HCT116 (cell line): ENCODE results near the gene TAF6L. TPM values are rescaled to one million over a fixed set of nuclear protein-coding genes. Genes with fewer than 3 reads are reported as not detected.
A peak's percentile ranks its signal among the peaks of the same experiment; 100 is the strongest.

Experiments
- ATAC-seq: fragments of 200-7000 bp; cut with Tn5 transposase; 2 replicates; pipeline ENCODE4 v1.9.1; 2020; ENCODE audit warnings: mild to moderate bottlenecking, moderate library complexity
- Bru-seq: library from RNA; stranded (reverse); fragments of 400-500 nt; gene quantifications from one replicate; lab custom pipeline; 2021; lab: Mats Ljungman, UMichigan
- BruChase-seq, 2 experiments: library from RNA; stranded (reverse); fragments of 400-500 nt; gene quantifications; one replicate each; lab custom pipeline; 2021; lab: Mats Ljungman, UMichigan
- BruUV-seq: library from RNA; stranded (reverse); fragments of 400-500 nt; replicated peaks from 2 replicates; lab custom pipeline; 2021; lab: Mats Ljungman, UMichigan
- CTCF ChIA-PET: fragments of 300-600 bp; sonication (Branson Sonifier 250); formaldehyde crosslinking; loops from one replicate; lab custom pipeline; 2021; ENCODE audit warnings: antibody characterized with exemption; lab: Charles Lee
- POLR2A ChIA-PET: fragments of 300-600, 350-600 bp; sonication (Branson Sonifier 250); formaldehyde crosslinking; loops from one replicate; lab custom pipeline; 2021; ENCODE audit warnings: antibody characterized with exemption; lab: Charles Lee
- RAD21 ChIA-PET, 2 experiments: fragments of 300-600 bp; sonication (Branson Sonifier 250); formaldehyde crosslinking; loops; one replicate each; lab custom pipeline; 2023; ENCODE audit warnings: low total read pairs in 2 of 2; ENCODE audit not compliant: uncharacterized antibody in 2 of 2, unreplicated experiment in 2 of 2, low non-redundant PET in 1 of 2; lab: Charles Lee
- DNase-seq: peaks from one replicate; pipeline ENCODE4 v3.0.0-alpha.2; 2010; ENCODE audit warnings: low read depth, low spot score
- H2AFZ ChIP-seq: fragments of 200-600 bp; shearing (Covaris generic), sonication (generic); 2 replicates; pipeline ENCODE4 v1.6.1; 2017; ENCODE audit warnings: low read depth, mixed run types, mixed read lengths, antibody characterized with exemption, low read length; ENCODE audit not compliant: poor library complexity, severe bottlenecking
- H3K27ac ChIP-seq: 2 replicates; pipeline ENCODE4 v1.5.1; 2012; ENCODE audit warnings: low read depth, low read length
- H3K27me3 ChIP-seq: fragments of 200-600 bp; sonication (generic); 2 replicates; pipeline ENCODE4 v1.6.1; 2016; ENCODE audit warnings: mixed run types, low read length, mixed read lengths; ENCODE audit not compliant: insufficient read depth
- H3K36me3 ChIP-seq, 2 experiments: fragments of 200-500 bp in 1 of 2; fragments of 200-600 bp in 1 of 2; sonication (Bioruptor generic) in 1 of 2; sonication (generic) in 1 of 2; 2 replicates each; pipeline versions ENCODE4 v1.5.1 to v1.6.1; 2014 to 2016; ENCODE audit warnings: low read length in 2 of 2, inconsistent platforms in 1 of 2, mixed read lengths in 1 of 2, mixed run types in 1 of 2; ENCODE audit not compliant: insufficient read depth in 2 of 2, control insufficient read depth in 1 of 2
- H3K4me1 ChIP-seq, 2 experiments: fragments of 200-600 bp in 1 of 2; sonication (generic) in 1 of 2; 2 replicates each; pipeline versions ENCODE4 v1.5.1 to v1.6.1; 2012 to 2017; ENCODE audit warnings: low read length in 2 of 2, inconsistent platforms in 1 of 2, mild to moderate bottlenecking in 1 of 2, mixed read lengths in 1 of 2, mixed run types in 1 of 2, moderate library complexity in 1 of 2; ENCODE audit not compliant: insufficient read depth in 2 of 2, control insufficient read depth in 1 of 2
- H3K4me2 ChIP-seq: fragments of 200-600 bp; sonication (generic); 2 replicates; pipeline ENCODE4 v1.6.1; 2017; ENCODE audit warnings: mixed run types, low read length, mixed read lengths
- H3K4me3 ChIP-seq, 2 experiments: fragments of 200-600 bp in 1 of 2; sonication (generic) in 1 of 2; replicated peaks in 1 of 2; 2 replicates each; pipeline ENCODE4 v1.5.1; 2011 to 2016; ENCODE audit warnings: low read length in 2 of 2, control low read depth in 1 of 2, low read depth in 1 of 2, mild to moderate bottlenecking in 1 of 2, mixed read lengths in 1 of 2, mixed run types in 1 of 2
- H3K79me2 ChIP-seq: fragments of 200-600 bp; sonication (generic); 2 replicates; pipeline ENCODE4 v1.6.1; 2017; ENCODE audit warnings: mild to moderate bottlenecking, mixed run types, low read length, moderate library complexity, mixed read lengths; ENCODE audit not compliant: insufficient read depth
- H3K9ac ChIP-seq: fragments of 200-600 bp; sonication (generic); 2 replicates; pipeline ENCODE4 v1.6.1; 2016; ENCODE audit warnings: low read length, mixed read lengths
- H3K9me2 ChIP-seq: fragments of 200-600 bp; sonication (generic), shearing (Covaris generic); 2 replicates; pipeline ENCODE4 v1.6.1; 2017; ENCODE audit warnings: mixed run types, mild to moderate bottlenecking, moderate library complexity; ENCODE audit not compliant: insufficient read depth
- H3K9me3 ChIP-seq, 2 experiments: fragments of 200-500 bp in 1 of 2; fragments of 200-600 bp in 1 of 2; sonication (Bioruptor generic) in 1 of 2; sonication (generic) in 1 of 2; 2 replicates each; pipeline ENCODE4 v1.6.1; 2014 to 2017; ENCODE audit warnings: low read length in 2 of 2, mixed read lengths in 2 of 2, inconsistent platforms in 1 of 2, low read depth in 1 of 2, mild to moderate bottlenecking in 1 of 2, mixed run types in 1 of 2, moderate library complexity in 1 of 2; ENCODE audit not compliant: control insufficient read depth in 1 of 2, insufficient read depth in 1 of 2
- H4K20me1 ChIP-seq: fragments of 200-600 bp; sonication (generic), shearing (Covaris generic); 2 replicates; pipeline ENCODE4 v1.6.1; 2017; ENCODE audit warnings: mixed run types, mild to moderate bottlenecking, moderate library complexity; ENCODE audit not compliant: insufficient read depth
- CBX3 ChIP-seq: IDR thresholded peaks from 2 replicates; pipeline ENCODE4 v1.6.1; 2012; ENCODE audit warnings: low read depth
- CEBPB ChIP-seq: IDR thresholded peaks from 2 replicates; pipeline ENCODE4 v1.6.1; 2012; ENCODE audit warnings: low read depth
- EGR1 ChIP-seq: IDR thresholded peaks from 2 replicates; pipeline ENCODE4 v1.6.1; 2012; ENCODE audit warnings: low read depth
- EZH2phosphoT487 ChIP-seq: fragments of 200-600 bp; IDR thresholded peaks from 2 replicates; pipeline ENCODE4 v1.6.1; 2018; ENCODE audit warnings: antibody characterized with exemption, borderline replicate concordance
- JUND ChIP-seq: IDR thresholded peaks from 2 replicates; pipeline ENCODE4 v1.6.1; 2012
- MAX ChIP-seq: IDR thresholded peaks from 2 replicates; pipeline ENCODE4 v1.6.1; 2012
- POLR2A ChIP-seq: IDR thresholded peaks from 2 replicates; pipeline ENCODE4 v1.7.0; 2011; ENCODE audit warnings: borderline replicate concordance; ENCODE audit not compliant: insufficient read depth, insufficient read length; ENCODE audit errors: extremely low read depth
- POLR2AphosphoS5 ChIP-seq: IDR thresholded peaks from 2 replicates; pipeline ENCODE4 v1.6.1; 2011; ENCODE audit warnings: mild to moderate bottlenecking, low read depth, low read length, moderate library complexity
- RAD21 ChIP-seq: IDR thresholded peaks from 2 replicates; pipeline ENCODE4 v1.6.1; 2012; ENCODE audit warnings: low read depth, mild to moderate bottlenecking
- SP1 ChIP-seq: IDR thresholded peaks from 2 replicates; pipeline ENCODE4 v1.6.1; 2012; ENCODE audit warnings: low read depth
- TCF7L2 ChIP-seq: IDR thresholded peaks from 2 replicates; pipeline ENCODE4 v1.7.0; 2011; ENCODE audit warnings: borderline replicate concordance, inconsistent platforms; ENCODE audit not compliant: insufficient read depth, insufficient read length; ENCODE audit errors: extremely low read depth
- YY1 ChIP-seq: IDR thresholded peaks from 2 replicates; pipeline ENCODE4 v1.6.1; 2011; ENCODE audit warnings: low read length, low read depth, moderate library complexity, mild to moderate bottlenecking; ENCODE audit not compliant: insufficient replicate concordance; ENCODE audit errors: extremely low read depth
- ZBTB33 ChIP-seq: IDR thresholded peaks from 2 replicates; pipeline ENCODE4 v1.6.1; 2011; ENCODE audit warnings: mild to moderate bottlenecking, low read length, moderate library complexity; ENCODE audit not compliant: insufficient replicate concordance; ENCODE audit errors: extremely low read depth
- ZFX ChIP-seq: fragments of 450-650 bp; IDR thresholded peaks from 2 replicates; pipeline ENCODE4 v1.6.1; 2017
- intact Hi-C: fragments of 100-400 bp; cut with micrococcal nuclease; formaldehyde crosslinking; loops from 2 replicates; pipeline ENCODE4 v1.10.0; 2022
- long read RNA-seq: library from polyadenylated mRNA; unstranded; transcript quantifications from one replicate; pipeline ENCODE4 v2.0.0, GENCODE V29; 2021; ENCODE audit not compliant: unreplicated experiment
- polyA plus RNA-seq: library from polyadenylated mRNA; unstranded; fragments of >200 nt; gene quantifications from 2 replicates; pipeline ENCODE4 v1.2.1, GENCODE V29; 2012; ENCODE audit warnings: missing spikeins
- total RNA-seq: library from RNA; stranded (reverse); gene quantifications from one replicate; pipeline ENCODE4 v1.2.1, GENCODE V29; 2021; ENCODE audit not compliant: unreplicated experiment

TAF6L gene
- total RNA-seq (24.2 TPM), Bru-seq, nascent RNA (percentile 48 among the genes with signal in this experiment), BruChase-seq, experiment 1, labeled RNA remaining after a 6-hour chase (percentile 55 among the genes with signal in this experiment), BruChase-seq, experiment 2, labeled RNA remaining after a 2-hour chase (percentile 60 among the genes with signal in this experiment)
- 18.9 and 25.1 TPM in 2 replicates for polyA plus RNA-seq
- long read RNA-seq, transcript TAF6L-201 (11 exons, 2,116 nt): major isoform, 19 of 53 reads
- long read RNA-seq, partial matches to known transcripts: 18 of 53 reads
- long read RNA-seq, other reads (novel, unspliced or antisense): 16 of 53 reads

DNA sequence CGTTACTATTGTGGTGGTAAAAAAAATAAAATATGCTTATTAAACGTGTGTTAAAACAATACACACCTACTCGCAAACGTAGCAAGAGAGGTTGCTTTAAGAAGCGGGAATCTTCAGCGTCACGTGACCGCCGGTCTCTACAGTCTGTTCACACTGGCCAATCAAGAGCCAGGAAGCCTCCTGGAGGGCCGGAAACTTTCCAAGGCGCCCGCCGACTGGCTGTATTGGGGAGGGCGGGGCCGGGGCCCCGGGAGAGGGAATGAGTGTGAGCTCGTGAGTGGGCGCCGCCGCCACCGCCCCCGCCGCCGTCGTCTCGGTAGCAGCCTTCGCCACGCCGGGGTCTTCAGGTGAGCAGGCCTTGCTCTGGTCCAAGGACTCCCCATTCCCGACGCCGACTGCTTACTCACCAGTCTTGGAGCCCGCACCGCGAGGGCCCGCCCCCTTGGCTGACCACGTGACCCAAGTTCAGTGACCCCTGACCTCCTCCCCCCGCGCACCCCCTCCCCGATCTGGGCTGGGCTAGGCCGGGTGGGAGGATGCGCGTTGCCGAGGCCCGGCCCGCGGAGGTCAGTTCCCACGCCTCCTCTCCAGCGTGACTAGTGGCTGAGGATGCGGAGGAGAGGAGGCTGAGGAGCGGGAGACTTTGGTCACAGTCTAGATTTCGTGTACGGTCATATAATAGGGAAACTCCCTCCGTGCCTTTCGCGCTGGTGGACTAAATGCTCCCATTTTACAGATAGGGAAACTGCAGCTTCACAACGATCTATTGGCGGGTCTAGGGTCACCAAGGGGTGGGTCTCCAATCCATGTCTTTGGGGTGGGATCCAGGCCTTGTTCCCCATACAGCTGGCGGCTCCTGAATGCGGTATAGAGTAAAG is at the start of gene TAF6L:
TSS of gene TAF6L (plus strand) at position 253 of the 878 bp plus-strand sequence. CDS start 4,388 bp downstream, outside the sequence.
- intact Hi-C loops: loop anchor here (1.0 kb wide), 1 partner anchor 10 kb away; the partner anchor contains the start of gene POLR2G
- H3K9me3 ChIP-seq: no peaks in the 10 kb centered on the region
- H4K20me1 ChIP-seq: no peaks in the 10 kb centered on the region
- ATAC-seq (peak; percentile 94), DNase-seq (peak; percentile 93)
- H3K36me3 ChIP-seq: peaks cover 4 to 10% of the 10 kb centered on the region in 2 experiments; a peak in 2 of 4 replicates
- peak within 1 kb of the TSS; percentile 23 for H2AFZ ChIP-seq
- H3K27ac ChIP-seq: peak within 1 kb of the TSS; percentile 74
- BruUV-seq: TSS peak; percentile 59
- ChIA-PET RAD21 (no interaction called here), POLR2A (interaction anchor here (0.6 to 3.2 kb wide), 11 partner anchors 9 to 388 kb away, joined by 3 to 16 read pairs (median 3); partner anchors contain the start of genes C11orf98, CSKMT, HNRNPUL2 and POLR2G), CTCF (interaction anchor here (1.0 to 4.0 kb wide), 4 partner anchors 16 to 347 kb away, joined by 3 to 27 read pairs (median 3); partner anchors contain the start of genes HNRNPUL2 and TMEM179B)
- H3K4me3 ChIP-seq: peak within 1 kb of the TSS; percentile 67 to 69
- no peaks in the 10 kb centered on the region for H3K9me2 ChIP-seq
- no peaks in the 10 kb centered on the region for H3K27me3 ChIP-seq
- peak within 1 kb of the TSS; percentile 81 for H3K4me2 ChIP-seq
- H3K9ac ChIP-seq: peak within 1 kb of the TSS; percentile 73
- H3K79me2 ChIP-seq: peaks cover 19% of the 10 kb centered on the region
- TF ChIP-seq ZBTB33 (no peak), CEBPB (no peak), RAD21 (no peak), EGR1 (peak; percentile 88), ZFX (0 out of 2 replicates have a peak, but pooled peaks have one; percentile 7), POLR2A (peak; percentile 7), SP1 (peak; percentile 70), YY1 (no peak), CBX3 (no peak), POLR2AphosphoS5 (peak; percentile 30), MAX (peak; percentile 82), EZH2phosphoT487 (no peak), JUND (no peak), TCF7L2 (peak; percentile 15)
- peaks cover 7 to 24% of the 10 kb centered on the region in 2 experiments; a peak in 3 of 4 replicates for H3K4me1 ChIP-seq
